Psoas muscle (tissue), 8 donors: ENCODE data around the gene SIGLEC7. TPM values are rescaled to one million over a fixed set of nuclear protein-coding genes. Genes with fewer than 3 reads are reported as not detected.

ENCODE experiments used
- ATAC-seq, 4 donors: fragments of 200-7000 bp; cut with Tn5 transposase; one replicate each; pipeline ENCODE4 v1.9.1; 2020; ENCODE audit warnings: moderate library complexity in 3 of 4, mild to moderate bottlenecking in 2 of 4
- DNase-seq, 2 donors: peaks; one replicate each; pipeline ENCODE4 v3.0.0-alpha.2; 2020
- H3K27ac ChIP-seq: fragments of 200-600 bp; one replicate; pipeline ENCODE4 v1.8.0; 2022
- H3K27me3 ChIP-seq, 3 donors: fragments of 200-600 bp in 1 of 3; one replicate each; pipeline versions ENCODE4 v1.6.1 to v1.8.0; 2013 to 2022; ENCODE audit warnings: low read length in 2 of 3, mild to moderate bottlenecking in 2 of 3, moderate library complexity in 1 of 3; ENCODE audit not compliant: insufficient read depth in 3 of 3
- H3K36me3 ChIP-seq, 2 donors: fragments of 200-600 bp in 1 of 2; one replicate each; pipeline versions ENCODE4 v1.6.1 to v1.8.0; 2013 to 2022; ENCODE audit warnings: low read depth in 1 of 2, mild to moderate bottlenecking in 1 of 2, moderate library complexity in 1 of 2; ENCODE audit not compliant: insufficient read depth in 1 of 2
- H3K4me1 ChIP-seq: fragments of 200-600 bp; one replicate; pipeline ENCODE4 v1.8.0; 2022
- H3K4me3 ChIP-seq: fragments of 200-600 bp; one replicate; pipeline ENCODE4 v1.8.0; 2022; ENCODE audit warnings: mild to moderate bottlenecking
- H3K9me3 ChIP-seq: fragments of 200-600 bp; one replicate; pipeline ENCODE4 v1.8.0; 2022
- CTCF ChIP-seq: fragments of 200-600 bp; IDR thresholded peaks from one replicate; pipeline ENCODE4 v1.8.0; 2022; ENCODE audit warnings: antibody characterized with exemption
- whole genome bisulfite sequencing, 3 donors: extraction: QIAGEN DNeasy Blood & Tissue Kit; methylation state at CpG; one replicate each; pipeline versions ENCODE4 v1.1.6 to v1.1.7; 2013; 5-methylcytosine and 5-hydroxymethylcytosine counted together
- intact Hi-C, 2 donors: fragments of 100-400 bp; cut with DNase I; formaldehyde crosslinking; loops; one replicate each; pipeline versions ENCODE4 v1.11.0 to v1.14.2; 2022
- polyA plus RNA-seq, 3 donors: library from polyadenylated mRNA; stranded (reverse); fragments of 200-250 nt; gene quantifications; one replicate each; pipeline ENCODE4 v1.2.3, GENCODE V29; 2013
- total RNA-seq, 4 donors: library from RNA; stranded (reverse); fragmentation: NEBNext Ultra II Directional in 2 of 4; extraction: Animal tissue kit (Norgen Biotek cat#: 25700) in 2 of 4; gene quantifications; one replicate each; pipeline versions ENCODE4 v1.2.1 to v1.2.4, GENCODE V29; 2021 to 2023
- donor health status: healthy with polysubstance abuse.
- donor health status: DM: no; HTN: no; CAD: no; lungs with moderate emphysema.
- donor health status: Bipolar disorder and iron deficiency.
- donor health status: healthy.
- donor health status: DM: yes; HTN: yes; CAD: no.
- donor health status: DM: no; HTN: no; CAD: no.
- donor health status: DM: no; HTN: no; CAD: no.
- donor health status: DM: yes; HTN: yes; CAD: no.

The SIGLEC7 gene
- total and polyA plus RNA-seq, 7 donors: 0.08 to 0.82 (median 0.50) TPM; not detected in 1

- Histone ChIP-seq H3K4me3 (no peak overlapping the region), H3K27me3 (no peaks in the 10 kb centered on the region), H3K4me1 (no peaks in the 10 kb centered on the region), H3K36me3 (no peaks in the 10 kb centered on the region), H3K27ac (no peak overlapping the region), H3K9me3 (no peaks in the 10 kb centered on the region)
- WGBS, 3 donors: 80 to 84% (median 81%) methylated on average over 4 of the region's 4 CpGs
- DNase-seq: no peak
- intact Hi-C loops: no loop called here
- ATAC-seq: no peak
- TF ChIP-seq CTCF: no peak
Measured at GRCh38 chr19:51159656-51160055, 17.6 kb downstream of the SIGLEC7 start.

GRCh38 chr19:51161266-51161665 lies 19.2 kb downstream of the SIGLEC7 start:
- H3K36me3 ChIP-seq: no peaks in the 10 kb centered on the region
- H3K27me3 ChIP-seq: no peaks in the 10 kb centered on the region
- no peak overlapping the region for H3K4me3 ChIP-seq
- ATAC-seq (no peak), DNase-seq (no peak)
- TF ChIP-seq CTCF: no peak
- WGBS, 3 donors: 78 to 81% (median 78%) methylated on average over 1 of the region's 1 CpG
- no peaks in the 10 kb centered on the region for H3K9me3 ChIP-seq
- intact Hi-C loops: no loop called here
- no peaks in the 10 kb centered on the region for H3K4me1 ChIP-seq
- H3K27ac ChIP-seq: no peak overlapping the region

GRCh38 chr19:51161867-51162496 lies 19.9 kb downstream of the SIGLEC7 start:
- 82 to 85% (median 83%) methylated on average over 4 of the region's 4 CpGs for WGBS, 3 donors
- TF ChIP-seq CTCF: no peak
- Histone ChIP-seq H3K27ac (no peak overlapping the region), H3K4me3 (no peak overlapping the region), H3K36me3 (no peaks in the 10 kb centered on the region), H3K27me3 (no peaks in the 10 kb centered on the region), H3K9me3 (no peaks in the 10 kb centered on the region), H3K4me1 (no peaks in the 10 kb centered on the region)
- no peak for DNase-seq
- intact Hi-C loops: no loop called here
- ATAC-seq: no peak

- Histone ChIP-seq H3K9me3 (no peaks in the 10 kb centered on the region), H3K36me3 (no peaks in the 10 kb centered on the region), H3K27me3 (peaks cover 0 to 2% (median 0%) of the 10 kb centered on the region in 3 donors), H3K4me1 (no peaks in the 10 kb centered on the region), H3K27ac (no peak overlapping the region), H3K4me3 (no peak overlapping the region)
- TF ChIP-seq CTCF: no peak
- intact Hi-C loops: no loop called here
- DNase-seq (no peak), ATAC-seq (no peak)
- 48 to 66% (median 53%) methylated on average over 3 of the region's 3 CpGs for WGBS, 3 donors
Measured at GRCh38 chr19:51163257-51163656, 21.2 kb downstream of the SIGLEC7 start.

GRCh38 chr19:51164215-51164614 lies 22.1 kb downstream of the SIGLEC7 start:
- H3K4me3 ChIP-seq: no peak overlapping the region
- no peak for TF ChIP-seq CTCF
- H3K36me3 ChIP-seq: no peaks in the 10 kb centered on the region
- DNase-seq (no peak), ATAC-seq (no peak)
- H3K27me3 ChIP-seq: peaks cover 0 to 2% (median 0%) of the 10 kb centered on the region in 3 donors
- intact Hi-C loops: no loop called here
- H3K27ac ChIP-seq: no peak overlapping the region
- H3K9me3 ChIP-seq: no peaks in the 10 kb centered on the region
- WGBS, 3 donors: 63 to 78% (median 66%) methylated on average over 3 of the region's 3 CpGs
- no peaks in the 10 kb centered on the region for H3K4me1 ChIP-seq
